IPS-20b (cell line): ENCODE results near the gene FAM117A.
"Not testable (repeated sequence)": the region's sequence is repeated elsewhere in the genome, so short reads cannot be mapped to it uniquely, and the experiment has no call there.

ENCODE experiments used
- H3K27ac ChIP-seq: one replicate; pipeline ENCODE4 v1.5.1; 2013; ENCODE audit warnings: low read length
- H3K27me3 ChIP-seq: 2 replicates; pipeline ENCODE4 v1.6.1; 2013; ENCODE audit warnings: mild to moderate bottlenecking, low read length, inconsistent platforms; ENCODE audit not compliant: insufficient read depth
- H3K36me3 ChIP-seq: 2 replicates; pipeline ENCODE4 v1.6.1; 2013; ENCODE audit warnings: low read depth, mild to moderate bottlenecking, inconsistent platforms, low read length, moderate library complexity; ENCODE audit not compliant: insufficient read depth
- H3K4me1 ChIP-seq: 2 replicates; pipeline ENCODE4 v1.6.1; 2013; ENCODE audit warnings: mild to moderate bottlenecking, control low read depth, inconsistent platforms, low read length, moderate library complexity; ENCODE audit not compliant: insufficient read depth
- H3K4me3 ChIP-seq: 2 replicates; pipeline ENCODE4 v1.5.1; 2013; ENCODE audit warnings: mild to moderate bottlenecking, low read length, inconsistent platforms
- H3K9ac ChIP-seq: 2 replicates; pipeline ENCODE4 v1.6.1; 2013; ENCODE audit warnings: low read depth, mild to moderate bottlenecking, inconsistent platforms, low read length, moderate library complexity
- H3K9me3 ChIP-seq: 2 replicates; pipeline ENCODE4 v1.6.1; 2013; ENCODE audit warnings: mild to moderate bottlenecking, low read depth, low read length, inconsistent platforms; ENCODE audit not compliant: insufficient read depth

Gene FAM117A

GRCh38 chr17:49677933-49678847 lies 85.7 kb downstream of the FAM117A start, which contains the start of gene SPOP:
Gene SPOP (minus strand): TSS chr17:49678097. CDS start chr17:49622810, 55,287 bp downstream.
- peaks cover 11% of the 10 kb centered on the region; the same call in 1 of the 2 replicates for H3K4me1 ChIP-seq
- peak within 1 kb of the TSS; percentile 82 for H3K4me3 ChIP-seq
- no peaks in the 10 kb centered on the region for H3K27me3 ChIP-seq
- no peaks in the 10 kb centered on the region for H3K9me3 ChIP-seq
- H3K27ac ChIP-seq = peak within 1 kb of the TSS; percentile 83
- peak within 1 kb of the TSS; percentile 87 for H3K9ac ChIP-seq
- H3K36me3 ChIP-seq = peaks cover 8% of the 10 kb centered on the region

GRCh38 chr17:49677134-49677932 lies 86.6 kb downstream of the FAM117A start:
- Histone ChIP-seq H3K9me3 (no peaks in the 10 kb centered on the region), H3K36me3 (peaks cover 8% of the 10 kb centered on the region), H3K27ac (peak overlapping the region; percentile 83), H3K4me1 (peaks cover 11% of the 10 kb centered on the region; the same call in 1 of the 2 replicates), H3K4me3 (peak overlapping the region; percentile 82), H3K27me3 (no peaks in the 10 kb centered on the region), H3K9ac (peak overlapping the region; percentile 87)

DNA sequence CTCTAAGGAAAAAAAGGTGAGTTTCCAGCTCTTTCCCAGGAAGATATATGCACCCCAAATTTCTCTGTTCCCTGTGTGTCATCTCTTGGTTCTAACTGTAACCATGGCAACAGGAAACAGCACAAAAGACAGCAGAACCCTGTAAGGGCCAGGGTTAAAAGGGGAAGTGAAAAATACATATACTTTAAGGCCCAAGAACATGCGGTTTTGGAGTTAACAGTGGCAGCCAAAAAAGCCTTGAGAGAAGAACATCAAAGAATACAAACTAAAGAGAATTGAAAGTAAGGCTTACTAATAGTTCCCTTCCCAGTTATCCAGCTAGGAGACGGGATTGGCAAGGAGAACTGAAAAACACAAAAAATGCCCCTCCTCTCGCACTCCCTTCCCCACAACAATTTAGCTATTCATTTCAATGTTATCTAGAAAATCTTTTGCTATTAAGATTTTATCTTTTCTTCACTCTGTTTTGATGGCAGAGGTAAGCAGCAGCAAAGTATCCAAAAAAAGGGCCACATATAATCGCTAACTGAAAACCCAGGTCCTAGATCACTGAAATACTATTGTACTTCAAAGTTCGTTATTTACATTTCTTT lies 87.6 kb downstream of the FAM117A start:
- peak overlapping the region; percentile 87 for H3K9ac ChIP-seq
- H3K4me3 ChIP-seq = peak overlapping the region; percentile 82
- peaks cover 8% of the 10 kb centered on the region for H3K36me3 ChIP-seq
- no peaks in the 10 kb centered on the region for H3K27me3 ChIP-seq
- H3K9me3 ChIP-seq = no peaks in the 10 kb centered on the region
- H3K27ac ChIP-seq = no peak overlapping the region
- peaks cover 11% of the 10 kb centered on the region; the same call in 1 of the 2 replicates for H3K4me1 ChIP-seq

DNA sequence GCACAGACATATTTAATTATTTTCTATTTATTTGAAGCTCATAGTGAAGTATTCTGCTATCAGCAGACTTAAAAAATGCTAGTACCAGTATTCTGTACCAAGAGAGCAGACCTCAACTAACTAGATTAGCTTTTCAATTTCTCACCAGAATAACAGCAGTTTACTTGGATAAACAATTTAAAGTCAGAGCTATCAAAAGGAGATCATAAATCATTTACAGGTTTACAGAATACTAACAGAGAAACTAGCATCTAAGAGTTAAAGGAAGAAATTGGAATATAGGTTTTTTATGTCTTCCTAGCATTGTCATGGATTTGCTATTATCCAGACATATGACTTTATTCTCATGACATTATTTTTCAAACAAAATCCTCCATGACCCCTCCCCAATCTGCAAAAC lies 89.4 kb downstream of the FAM117A start:
- no peaks in the 10 kb centered on the region for H3K27me3 ChIP-seq
- H3K4me3 ChIP-seq = no peak overlapping the region
- peaks cover 8% of the 10 kb centered on the region for H3K36me3 ChIP-seq
- H3K9me3 ChIP-seq = no peaks in the 10 kb centered on the region
- H3K4me1 ChIP-seq = peaks cover 11% of the 10 kb centered on the region; the same call in 1 of the 2 replicates
- no peak overlapping the region for H3K27ac ChIP-seq
- no peak overlapping the region for H3K9ac ChIP-seq

- H3K36me3 ChIP-seq, H3K27me3 ChIP-seq, H3K27ac ChIP-seq, H3K9ac ChIP-seq, H3K4me3 ChIP-seq, H3K9me3 ChIP-seq: not testable (repeated sequence)
- peaks cover 11% of the 10 kb centered on the region; the same call in 1 of the 2 replicates for H3K4me1 ChIP-seq
These were observed 90.3 kb downstream of the FAM117A start for GRCh38 chr17:49673679-49674078.

DNA sequence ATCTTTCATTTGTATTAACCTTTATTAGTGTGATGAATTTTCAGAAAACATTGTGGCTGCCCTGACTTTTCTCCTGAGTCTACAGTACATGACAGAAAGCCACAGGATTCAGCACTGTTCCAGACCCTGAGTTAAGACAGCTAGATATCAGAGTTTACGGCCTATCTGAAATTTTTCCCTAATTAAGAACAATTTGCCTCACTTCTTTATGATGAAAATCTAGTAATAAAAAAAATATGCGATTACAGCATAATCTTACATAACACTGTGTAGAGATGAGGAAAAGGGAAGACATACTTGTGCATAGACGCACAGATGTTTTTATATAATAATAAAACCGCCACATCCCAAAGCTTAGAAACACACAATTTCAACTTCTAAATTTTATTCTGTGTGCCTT lies 93.3 kb downstream of the FAM117A start:
- Histone ChIP-seq H3K4me1 (no peaks in the 10 kb centered on the region), H3K36me3 (peaks cover 12% of the 10 kb centered on the region), H3K27me3 (no peaks in the 10 kb centered on the region), H3K9ac (no peak overlapping the region), H3K9me3 (no peaks in the 10 kb centered on the region), H3K4me3 (no peak overlapping the region), H3K27ac (no peak overlapping the region)

- H3K4me1 ChIP-seq = no peaks in the 10 kb centered on the region
- H3K36me3 ChIP-seq = peaks cover 5% of the 10 kb centered on the region
- H3K4me3 ChIP-seq = no peak overlapping the region
- no peak overlapping the region for H3K9ac ChIP-seq
- H3K9me3 ChIP-seq = no peaks in the 10 kb centered on the region
- H3K27me3 ChIP-seq = no peaks in the 10 kb centered on the region
- no peak overlapping the region for H3K27ac ChIP-seq
These were observed 93.9 kb downstream of the FAM117A start for GRCh38 chr17:49670002-49670401.

DNA sequence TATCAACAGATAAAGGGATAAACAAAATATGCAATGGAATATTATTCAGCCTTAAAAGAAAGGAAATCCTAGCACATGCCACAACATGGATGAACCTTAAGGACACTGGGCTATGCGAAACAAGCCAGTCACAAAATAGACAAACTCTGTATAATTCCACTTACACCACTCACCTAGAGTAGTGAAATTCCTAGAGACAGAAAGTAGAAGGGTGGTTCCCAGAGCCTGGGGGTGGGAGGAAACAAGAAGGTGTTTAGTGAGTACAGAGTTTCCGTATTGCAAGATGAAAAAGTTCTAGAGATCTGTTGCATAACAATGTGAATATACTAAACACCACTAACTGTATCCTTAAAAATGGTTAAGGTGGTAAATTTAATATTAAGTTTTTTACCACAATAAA lies 96.1 kb downstream of the FAM117A start:
- peaks cover 4% of the 10 kb centered on the region; the same call in 1 of the 2 replicates for H3K36me3 ChIP-seq
- H3K9ac ChIP-seq = no peak overlapping the region
- H3K4me1 ChIP-seq = no peaks in the 10 kb centered on the region
- no peak overlapping the region for H3K4me3 ChIP-seq
- no peaks in the 10 kb centered on the region for H3K27me3 ChIP-seq
- H3K9me3 ChIP-seq = no peaks in the 10 kb centered on the region; the same call in 1 of the 2 replicates
- no peak overlapping the region for H3K27ac ChIP-seq

DNA sequence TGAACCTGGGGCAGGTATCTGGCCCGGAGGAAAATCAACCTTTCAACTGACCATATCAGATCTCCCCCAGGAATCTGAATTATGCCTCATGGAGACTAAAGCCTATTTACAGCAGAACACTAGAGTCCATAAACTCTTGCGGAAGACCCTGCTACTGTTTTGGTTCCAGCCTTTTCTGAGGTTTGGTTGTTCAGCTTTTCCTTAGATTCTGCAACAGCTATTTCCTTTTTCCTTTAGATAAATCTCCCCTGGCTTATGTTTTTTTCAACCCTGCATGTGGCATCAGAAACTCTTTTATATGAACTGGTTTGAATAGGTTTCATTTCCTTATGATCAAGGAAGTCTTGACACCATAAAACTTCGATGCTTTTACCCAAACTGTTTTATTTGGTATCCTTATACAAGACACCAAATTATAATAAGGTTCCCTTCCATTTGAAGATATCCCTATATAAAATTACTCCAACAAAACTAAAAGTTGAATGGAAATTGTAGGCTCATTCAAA lies 99.2 kb downstream of the FAM117A start:
- no peak overlapping the region for H3K9ac ChIP-seq
- H3K36me3 ChIP-seq = peaks cover 4% of the 10 kb centered on the region; the same call in 1 of the 2 replicates
- H3K4me3 ChIP-seq = no peak overlapping the region
- no peaks in the 10 kb centered on the region for H3K27me3 ChIP-seq
- H3K9me3 ChIP-seq = no peaks in the 10 kb centered on the region; the same call in 1 of the 2 replicates
- no peaks in the 10 kb centered on the region for H3K4me1 ChIP-seq
- H3K27ac ChIP-seq = no peak overlapping the region
